ENCODE measurements around the gene RIPPLY3.

DNA sequence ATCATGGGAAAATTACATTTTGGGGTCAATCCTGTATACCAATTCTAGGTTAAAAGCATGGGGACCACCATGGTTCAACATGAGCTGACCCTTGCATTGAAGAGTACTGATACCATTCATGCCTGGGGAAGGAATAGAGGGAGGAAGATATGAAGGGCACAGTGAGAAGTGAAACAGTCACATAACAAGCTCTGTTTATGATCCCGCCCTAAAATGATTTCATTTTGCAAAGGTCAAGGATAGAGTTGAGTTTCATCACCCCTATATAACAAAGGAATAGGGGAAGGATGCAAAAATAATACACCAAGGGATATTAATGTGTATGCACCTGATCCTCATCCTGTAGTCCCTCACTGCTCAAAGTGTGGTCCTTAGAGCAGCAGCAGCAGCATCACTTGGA, 37.5 kb upstream of the RIPPLY3 start:
- TF ChIP-seq, protein P1, sequence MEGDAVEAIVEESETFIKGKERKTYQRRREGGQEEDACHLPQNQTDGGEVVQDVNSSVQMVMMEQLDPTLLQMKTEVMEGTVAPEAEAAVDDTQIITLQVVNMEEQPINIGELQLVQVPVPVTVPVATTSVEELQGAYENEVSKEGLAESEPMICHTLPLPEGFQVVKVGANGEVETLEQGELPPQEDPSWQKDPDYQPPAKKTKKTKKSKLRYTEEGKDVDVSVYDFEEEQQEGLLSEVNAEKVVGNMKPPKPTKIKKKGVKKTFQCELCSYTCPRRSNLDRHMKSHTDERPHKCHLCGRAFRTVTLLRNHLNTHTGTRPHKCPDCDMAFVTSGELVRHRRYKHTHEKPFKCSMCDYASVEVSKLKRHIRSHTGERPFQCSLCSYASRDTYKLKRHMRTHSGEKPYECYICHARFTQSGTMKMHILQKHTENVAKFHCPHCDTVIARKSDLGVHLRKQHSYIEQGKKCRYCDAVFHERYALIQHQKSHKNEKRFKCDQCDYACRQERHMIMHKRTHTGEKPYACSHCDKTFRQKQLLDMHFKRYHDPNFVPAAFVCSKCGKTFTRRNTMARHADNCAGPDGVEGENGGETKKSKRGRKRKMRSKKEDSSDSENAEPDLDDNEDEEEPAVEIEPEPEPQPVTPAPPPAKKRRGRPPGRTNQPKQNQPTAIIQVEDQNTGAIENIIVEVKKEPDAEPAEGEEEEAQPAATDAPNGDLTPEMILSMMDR (IDR thresholded peaks at IDR 0.05) = no peak
- TF ChIP-seq POLR2A (IDR thresholded peaks at IDR 0.05) = no peak
- TF ChIP-seq EP300 (IDR thresholded peaks at IDR 0.05) = no peak
